MM.1S (cell line): ENCODE results near the gene DDX31.

ENCODE experiments used
- DNase-seq: peaks from one replicate; pipeline ENCODE4 v3.0.0-alpha.2; 2015
- H2AFZ ChIP-seq: fragments of 300-600 bp; sonication (generic); 2 replicates; pipeline ENCODE4 v1.6.0; 2016; ENCODE audit warnings: antibody characterized with exemption, low read length
- H3F3A ChIP-seq: fragments of 300-600 bp; sonication (generic); 2 replicates; pipeline ENCODE4 v1.6.1; 2016; ENCODE audit warnings: mild to moderate bottlenecking, antibody characterized with exemption, low read length, moderate library complexity, mixed read lengths; ENCODE audit not compliant: insufficient read depth
- H3K27ac ChIP-seq: fragments of 300-600 bp; sonication (generic); 2 replicates; pipeline ENCODE4 v1.5.1; 2016; ENCODE audit warnings: mild to moderate bottlenecking, low read length
- H3K27me3 ChIP-seq: fragments of 300-600 bp; sonication (generic); replicated peaks from 2 replicates; pipeline ENCODE4 v1.6.0; 2016; ENCODE audit warnings: low read length; ENCODE audit not compliant: insufficient read depth
- H3K36me3 ChIP-seq: fragments of 300-600 bp; sonication (generic); replicated peaks from 2 replicates; pipeline ENCODE4 v1.6.1; 2016; ENCODE audit warnings: mild to moderate bottlenecking, low read length, mixed read lengths; ENCODE audit not compliant: insufficient read depth
- H3K4me1 ChIP-seq: fragments of 300-600 bp; sonication (generic); 2 replicates; pipeline ENCODE4 v1.6.1; 2016; ENCODE audit warnings: low read length, mixed read lengths
- H3K4me2 ChIP-seq: fragments of 300-600 bp; sonication (generic); 2 replicates; pipeline ENCODE4 v1.6.0; 2016; ENCODE audit warnings: low read depth, low read length
- H3K4me3 ChIP-seq: fragments of 300-600 bp; sonication (generic); 2 replicates; pipeline ENCODE4 v1.5.1; 2016; ENCODE audit warnings: low read length, mixed read lengths
- H3K79me2 ChIP-seq: fragments of 300-600 bp; sonication (generic); 2 replicates; pipeline ENCODE4 v1.6.1; 2016; ENCODE audit warnings: mixed run types, low read length, mixed read lengths
- H3K9ac ChIP-seq: fragments of 300-600 bp; sonication (generic); 2 replicates; pipeline ENCODE4 v1.6.1; 2016; ENCODE audit warnings: low read length, mixed read lengths
- H3K9me2 ChIP-seq: fragments of 300-600 bp; sonication (generic); replicated peaks from 2 replicates; pipeline ENCODE4 v1.6.1; 2016; ENCODE audit warnings: mild to moderate bottlenecking, low read length, mixed read lengths; ENCODE audit not compliant: insufficient read depth
- H3K9me3 ChIP-seq: fragments of 300-600 bp; sonication (generic); replicated peaks from 2 replicates; pipeline ENCODE4 v1.6.1; 2016; ENCODE audit warnings: mild to moderate bottlenecking, low read length, mixed read lengths; ENCODE audit not compliant: insufficient read depth
- H4K20me1 ChIP-seq: fragments of 300-600 bp; sonication (generic); 2 replicates; pipeline ENCODE4 v1.6.1; 2016; ENCODE audit warnings: mild to moderate bottlenecking, low read length, moderate library complexity, mixed read lengths; ENCODE audit not compliant: insufficient read depth
- EZH2 ChIP-seq: fragments of 300-600 bp; sonication (generic); optimal IDR thresholded peaks from 2 replicates; pipeline ENCODE3; 2017; ENCODE audit warnings: low read depth, mild to moderate bottlenecking, antibody characterized with exemption, low read length, mixed read lengths
- EZH2phosphoT487 ChIP-seq: fragments of 300-600 bp; sonication (generic); IDR thresholded peaks from 2 replicates; pipeline ENCODE4 v1.6.1; 2018; ENCODE audit warnings: antibody characterized with exemption, low read length
- TF ChIP-seq, protein P1 (sequence below): fragments of 300-600 bp; sonication (generic); IDR thresholded peaks from 2 replicates; pipeline ENCODE4 v1.5.1; 2016; ENCODE audit warnings: antibody characterized with exemption, low read length, mixed read lengths

DDX31 gene

GRCh38 chr9:132587592-132587955 is 82.2 kb downstream of the DDX31 start:
- DNase-seq, result no peak
- H3K4me2 ChIP-seq, result no peak overlapping the region
- no peaks in the 10 kb centered on the region for H4K20me1 ChIP-seq
- no peaks in the 10 kb centered on the region for H3K4me1 ChIP-seq
- H3K9me3 ChIP-seq, result no peaks in the 10 kb centered on the region
- no peaks in the 10 kb centered on the region for H3K79me2 ChIP-seq
- H3K9me2 ChIP-seq, result no peaks in the 10 kb centered on the region
- peaks cover 55% of the 10 kb centered on the region for H3K27me3 ChIP-seq
- no peak overlapping the region for H3K4me3 ChIP-seq
- H3F3A ChIP-seq, result no peaks in the 10 kb centered on the region
- no peak overlapping the region for H3K9ac ChIP-seq
- H3K27ac ChIP-seq, result no peak overlapping the region
- no peaks in the 10 kb centered on the region for H3K36me3 ChIP-seq
- TF ChIP-seq EZH2phosphoT487 (no peak), EZH2 (no peak)
- TF ChIP-seq, protein P1, sequence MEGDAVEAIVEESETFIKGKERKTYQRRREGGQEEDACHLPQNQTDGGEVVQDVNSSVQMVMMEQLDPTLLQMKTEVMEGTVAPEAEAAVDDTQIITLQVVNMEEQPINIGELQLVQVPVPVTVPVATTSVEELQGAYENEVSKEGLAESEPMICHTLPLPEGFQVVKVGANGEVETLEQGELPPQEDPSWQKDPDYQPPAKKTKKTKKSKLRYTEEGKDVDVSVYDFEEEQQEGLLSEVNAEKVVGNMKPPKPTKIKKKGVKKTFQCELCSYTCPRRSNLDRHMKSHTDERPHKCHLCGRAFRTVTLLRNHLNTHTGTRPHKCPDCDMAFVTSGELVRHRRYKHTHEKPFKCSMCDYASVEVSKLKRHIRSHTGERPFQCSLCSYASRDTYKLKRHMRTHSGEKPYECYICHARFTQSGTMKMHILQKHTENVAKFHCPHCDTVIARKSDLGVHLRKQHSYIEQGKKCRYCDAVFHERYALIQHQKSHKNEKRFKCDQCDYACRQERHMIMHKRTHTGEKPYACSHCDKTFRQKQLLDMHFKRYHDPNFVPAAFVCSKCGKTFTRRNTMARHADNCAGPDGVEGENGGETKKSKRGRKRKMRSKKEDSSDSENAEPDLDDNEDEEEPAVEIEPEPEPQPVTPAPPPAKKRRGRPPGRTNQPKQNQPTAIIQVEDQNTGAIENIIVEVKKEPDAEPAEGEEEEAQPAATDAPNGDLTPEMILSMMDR, result no peak
- H2AFZ ChIP-seq, result no peak overlapping the region

DNA sequence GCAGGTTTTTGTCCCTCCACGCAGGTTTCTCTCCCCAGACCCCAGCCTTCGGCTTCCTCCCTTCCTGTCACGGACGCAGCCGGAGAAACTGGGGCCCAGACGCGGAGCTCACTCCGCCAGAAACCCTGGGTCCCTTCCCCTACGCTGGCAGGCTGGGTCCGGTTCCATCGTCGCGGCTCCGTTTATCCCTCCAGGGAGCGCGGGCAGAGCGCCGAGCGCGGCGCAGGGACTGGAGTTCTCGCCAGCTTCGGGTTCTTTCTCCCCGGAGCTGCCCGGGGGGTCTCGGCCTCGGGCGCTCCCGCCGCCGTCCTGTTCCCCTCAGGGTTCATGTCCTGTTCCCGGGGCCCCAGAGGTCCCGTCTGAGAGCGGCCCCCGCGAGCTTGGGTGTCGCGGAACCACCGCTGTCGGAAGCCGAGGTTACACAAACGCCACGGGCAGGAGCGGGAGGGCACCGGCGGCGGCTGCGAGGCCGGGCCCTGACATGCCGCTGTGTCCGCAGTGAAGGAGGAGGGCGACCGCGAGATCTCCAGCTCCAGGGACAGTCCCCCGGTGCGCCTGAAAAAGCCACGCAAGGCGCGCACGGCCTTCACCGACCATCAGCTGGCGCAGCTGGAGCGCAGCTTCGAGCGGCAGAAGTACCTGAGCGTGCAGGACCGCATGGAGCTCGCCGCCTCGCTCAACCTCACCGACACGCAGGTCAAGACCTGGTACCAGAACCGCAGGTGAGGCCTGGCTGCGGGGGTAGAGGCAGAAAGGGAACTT is 82.8 kb downstream of the DDX31 start:
- no peak for DNase-seq
- no peaks in the 10 kb centered on the region for H3K36me3 ChIP-seq
- H3K79me2 ChIP-seq, result no peaks in the 10 kb centered on the region
- H3K4me1 ChIP-seq, result no peaks in the 10 kb centered on the region
- H3K9me3 ChIP-seq, result no peaks in the 10 kb centered on the region
- no peaks in the 10 kb centered on the region for H3F3A ChIP-seq
- no peak overlapping the region for H3K9ac ChIP-seq
- no peak overlapping the region for H2AFZ ChIP-seq
- H3K4me3 ChIP-seq, result no peak overlapping the region
- no peak overlapping the region for H3K4me2 ChIP-seq
- H3K9me2 ChIP-seq, result no peaks in the 10 kb centered on the region
- no peak overlapping the region for H3K27ac ChIP-seq
- no peaks in the 10 kb centered on the region for H4K20me1 ChIP-seq
- H3K27me3 ChIP-seq, result peaks cover 55% of the 10 kb centered on the region
- TF ChIP-seq, protein P1, result no peak
- TF ChIP-seq EZH2phosphoT487, result no peak
- TF ChIP-seq EZH2, result no peak

- Histone ChIP-seq H3K4me1 (no peaks in the 10 kb centered on the region), H4K20me1 (no peaks in the 10 kb centered on the region), H3K9me2 (no peaks in the 10 kb centered on the region), H3K9ac (no peak overlapping the region), H3K4me3 (no peak overlapping the region), H3K4me2 (no peak overlapping the region), H3K27ac (no peak overlapping the region), H3K9me3 (no peaks in the 10 kb centered on the region), H3K27me3 (peaks cover 61% of the 10 kb centered on the region), H3K36me3 (no peaks in the 10 kb centered on the region), H2AFZ (no peak overlapping the region), H3F3A (no peaks in the 10 kb centered on the region), H3K79me2 (no peaks in the 10 kb centered on the region)
- DNase-seq, result no peak
- TF ChIP-seq EZH2 (no peak), EZH2phosphoT487 (no peak)
- TF ChIP-seq, protein P1, result no peak
Measured at GRCh38 chr9:132585954-132586829, 83.6 kb downstream of the DDX31 start.
